GM18526 (cell line): Measurements from ENCODE around the gene CDKAL1.

Experiments
- POLR2A ChIP-seq: IDR thresholded peaks from 3 replicates; pipeline ENCODE4 v1.6.1; 2011; ENCODE audit not compliant: insufficient read length; ENCODE audit errors: extremely low read depth

The CDKAL1 gene

DNA sequence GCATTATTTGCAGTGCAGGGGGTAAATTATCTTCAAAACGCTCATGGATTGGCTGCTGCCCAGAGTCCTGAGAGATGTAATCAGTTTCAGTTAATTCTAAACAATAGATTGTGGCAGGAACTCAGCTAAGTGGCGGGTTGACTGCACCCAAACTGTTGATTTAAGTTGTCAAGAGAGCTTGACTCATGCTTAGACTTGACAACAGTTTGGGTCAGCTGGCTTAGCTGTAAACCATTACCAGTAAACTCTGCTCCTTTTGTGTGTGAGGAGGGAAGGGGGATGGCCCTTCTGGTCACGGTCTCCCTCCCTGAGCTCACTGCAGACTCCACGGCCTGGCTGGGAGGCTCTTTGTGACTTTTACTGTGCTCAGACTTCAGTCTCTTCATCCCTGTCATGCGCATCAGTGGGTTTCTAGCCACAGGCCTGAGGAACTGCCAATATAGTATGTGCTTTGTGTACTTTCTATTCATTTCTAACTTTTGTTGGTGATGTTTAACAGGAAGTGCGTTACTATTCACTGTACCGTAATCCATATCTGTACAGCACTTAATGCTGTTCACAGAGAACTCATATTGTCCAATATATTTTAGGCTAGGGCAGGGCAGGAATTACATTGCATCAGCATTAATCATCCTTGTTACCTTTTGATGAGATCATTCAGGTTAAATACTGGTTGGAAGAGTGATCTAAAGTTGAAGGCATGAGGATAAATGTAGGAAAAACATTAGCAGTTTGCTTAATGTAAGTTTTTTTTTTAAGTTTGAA, 488.3 kb downstream of the CDKAL1 start:
- no peak for TF ChIP-seq POLR2A

GRCh38 chr6:21023210-21023609, 489.0 kb downstream of the CDKAL1 start:
- TF ChIP-seq POLR2A: no peak

- no peak for TF ChIP-seq POLR2A
Measured at GRCh38 chr6:21024616-21025015, 490.4 kb downstream of the CDKAL1 start.

DNA sequence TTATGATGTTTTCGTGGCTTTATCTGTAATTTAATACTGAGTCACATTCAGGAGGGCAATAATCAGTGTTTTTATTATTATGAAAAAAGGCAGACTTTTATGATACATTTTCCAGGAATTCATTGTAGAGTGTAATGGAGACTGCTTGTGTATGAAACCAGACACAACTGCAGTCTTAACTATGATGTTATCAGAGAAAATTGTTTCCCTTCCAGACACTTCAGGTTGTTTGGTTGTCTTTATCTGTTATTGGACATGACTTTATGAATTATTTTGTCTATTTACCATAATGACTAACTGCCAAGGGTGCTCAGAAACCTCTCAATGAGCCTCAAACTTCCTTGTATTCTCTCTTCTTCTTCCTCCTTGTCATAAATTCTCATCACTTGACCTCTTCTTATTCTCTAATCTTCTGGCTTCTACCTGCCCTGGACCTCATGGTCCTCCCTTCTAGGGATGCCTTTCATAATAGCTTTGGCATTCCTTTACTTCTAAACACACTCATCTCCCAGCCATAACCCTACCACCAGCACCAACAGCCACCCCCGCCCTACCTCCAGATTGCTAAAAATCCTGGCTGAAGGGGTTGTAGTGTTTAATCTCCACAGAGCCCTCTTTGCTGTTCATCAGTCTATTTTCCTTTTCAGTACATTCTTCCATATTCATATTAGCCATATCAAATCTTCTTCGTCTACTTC, 492.5 kb downstream of the CDKAL1 start:
- no peak for TF ChIP-seq POLR2A

DNA sequence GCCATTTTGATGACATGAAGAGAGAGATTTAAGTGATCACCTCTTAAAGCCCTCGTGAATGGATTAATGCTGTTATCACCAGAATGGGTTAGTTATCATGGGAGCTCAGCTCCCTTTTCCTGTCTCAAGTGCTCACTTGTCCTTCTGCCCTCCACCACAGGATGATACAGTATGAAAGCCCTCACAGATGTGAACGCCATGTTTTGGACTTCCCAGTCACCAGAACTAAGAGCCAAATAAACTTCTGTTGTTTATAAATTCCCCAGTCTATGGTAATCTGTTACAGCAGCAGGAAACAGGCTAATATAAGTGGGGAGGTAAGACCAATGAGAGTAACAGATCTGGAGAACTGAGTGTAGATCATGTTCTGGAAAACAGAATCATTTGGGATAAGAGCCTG, 493.2 kb downstream of the CDKAL1 start:
- TF ChIP-seq POLR2A: no peak

- TF ChIP-seq POLR2A: no peak
Measured at GRCh38 chr6:21031182-21031581, 496.9 kb downstream of the CDKAL1 start.

DNA sequence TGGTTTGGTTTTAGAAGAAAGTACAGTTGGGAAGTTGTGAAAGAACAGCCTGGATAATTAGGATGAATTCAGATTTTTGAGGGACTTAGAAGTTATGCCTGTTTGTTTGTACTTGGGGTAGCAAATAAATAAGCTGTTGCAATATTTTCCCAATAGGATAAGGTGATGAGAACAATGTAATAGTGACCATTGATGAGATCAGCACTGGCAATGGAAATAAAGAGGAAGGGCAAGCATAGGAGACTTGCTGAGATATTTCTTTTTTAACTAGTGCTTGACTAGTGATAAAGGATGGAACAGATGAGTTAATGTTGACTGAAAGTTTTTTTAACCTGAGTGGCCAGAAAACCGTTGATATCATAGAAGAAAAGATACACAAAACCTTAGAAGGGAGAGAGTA, 498.8 kb downstream of the CDKAL1 start:
- no peak for TF ChIP-seq POLR2A

GRCh38 chr6:21033575-21034026, 499.3 kb downstream of the CDKAL1 start:
- no peak for TF ChIP-seq POLR2A

- no peak for TF ChIP-seq POLR2A
Measured at GRCh38 chr6:21034345-21034744, 500.1 kb downstream of the CDKAL1 start.

GRCh38 chr6:21037453-21037852, 503.2 kb downstream of the CDKAL1 start:
- no peak for TF ChIP-seq POLR2A

- no peak for TF ChIP-seq POLR2A
Measured at GRCh38 chr6:21039926-21040325, 505.7 kb downstream of the CDKAL1 start.

GRCh38 chr6:21045135-21045700, 511.0 kb downstream of the CDKAL1 start:
- TF ChIP-seq POLR2A: no peak

DNA sequence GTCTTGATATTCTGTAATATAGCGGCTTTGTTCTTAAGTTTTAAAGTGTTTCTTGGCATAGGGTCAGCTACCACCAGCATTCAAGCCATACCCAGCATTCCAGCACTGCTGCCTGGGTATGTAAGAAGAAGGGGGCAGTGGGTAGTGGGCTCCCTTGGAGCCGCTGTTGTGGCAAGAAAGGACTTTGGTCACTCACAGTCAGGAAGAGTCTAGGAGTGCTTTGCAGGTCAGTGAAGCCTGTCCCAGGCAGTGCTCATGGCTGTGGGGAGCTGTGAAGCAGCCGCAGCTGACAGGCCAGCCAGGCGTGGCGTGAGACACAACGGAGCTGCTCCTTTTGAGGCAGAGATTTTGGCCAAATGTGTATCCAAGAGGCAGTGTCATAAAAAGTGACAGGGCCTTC, 512.0 kb downstream of the CDKAL1 start:
- TF ChIP-seq POLR2A: no peak

DNA sequence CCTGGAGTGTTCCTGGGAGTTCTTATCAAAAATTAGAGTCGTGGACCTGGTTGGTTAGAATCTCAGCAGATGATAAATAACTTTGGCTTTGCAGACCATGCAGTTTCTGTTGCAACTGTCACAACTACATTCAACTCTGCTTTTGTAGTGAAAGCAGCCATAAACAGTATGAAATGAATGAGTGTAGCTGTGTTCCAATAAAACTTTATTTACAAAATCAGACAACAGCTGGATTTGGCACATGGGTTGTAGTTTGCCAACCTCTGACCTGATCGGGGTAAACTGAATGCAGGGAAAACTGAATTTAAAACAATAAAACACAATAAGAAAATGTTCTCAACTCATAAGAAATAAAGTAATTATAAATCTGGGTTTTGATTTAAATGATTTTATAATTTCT, 513.8 kb downstream of the CDKAL1 start:
- TF ChIP-seq POLR2A: no peak

- TF ChIP-seq POLR2A: no peak
Measured at GRCh38 chr6:21049148-21049547, 514.9 kb downstream of the CDKAL1 start.

- no peak for TF ChIP-seq POLR2A
Measured at GRCh38 chr6:21049572-21049971, 515.3 kb downstream of the CDKAL1 start.

DNA sequence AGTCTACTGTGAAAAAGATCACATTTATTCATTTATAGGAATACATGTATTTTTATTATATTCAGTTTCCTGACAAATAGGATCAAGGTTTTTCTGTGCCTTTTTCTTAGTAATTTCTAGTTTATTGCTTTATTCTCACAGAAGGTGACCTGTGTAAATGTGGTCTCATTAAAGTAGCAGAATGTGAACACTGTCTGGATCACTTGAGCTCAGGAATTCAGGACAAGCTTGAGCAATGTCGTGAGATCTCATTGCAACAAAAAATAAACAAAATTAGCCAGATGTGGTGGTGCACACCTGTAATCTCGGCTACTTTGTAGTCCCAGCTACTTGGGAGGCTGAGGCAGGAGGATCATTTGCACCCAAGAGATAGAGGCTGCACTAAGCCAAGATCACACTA, 516.7 kb downstream of the CDKAL1 start:
- TF ChIP-seq POLR2A: no peak

DNA sequence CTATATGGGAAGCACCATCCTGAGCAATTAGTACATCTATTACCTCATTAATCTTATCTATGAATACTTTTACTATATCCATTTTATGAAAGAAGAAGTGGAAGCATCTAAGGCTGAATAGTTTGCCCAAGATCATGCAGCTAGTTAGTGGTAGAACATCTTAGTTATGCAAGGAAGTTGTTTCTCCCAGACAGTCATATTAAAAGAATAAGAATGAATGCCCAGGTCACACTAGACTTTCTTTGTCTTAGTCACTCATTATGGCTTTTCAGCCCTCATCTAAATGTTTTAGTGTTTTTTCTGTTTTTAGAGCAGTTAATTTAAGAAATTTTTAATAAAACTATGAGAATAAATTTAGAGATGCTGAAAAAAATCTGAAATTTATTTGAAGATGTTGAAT, 517.5 kb downstream of the CDKAL1 start:
- no peak for TF ChIP-seq POLR2A
